ENCODE data around the gene MAU2. TPM values are rescaled to one million over a fixed set of nuclear protein-coding genes. Genes with fewer than 3 reads are reported as not detected.

The MAU2 gene
- total RNA-seq, 1 donor from 2014 or later: 70.8 TPM

DNA sequence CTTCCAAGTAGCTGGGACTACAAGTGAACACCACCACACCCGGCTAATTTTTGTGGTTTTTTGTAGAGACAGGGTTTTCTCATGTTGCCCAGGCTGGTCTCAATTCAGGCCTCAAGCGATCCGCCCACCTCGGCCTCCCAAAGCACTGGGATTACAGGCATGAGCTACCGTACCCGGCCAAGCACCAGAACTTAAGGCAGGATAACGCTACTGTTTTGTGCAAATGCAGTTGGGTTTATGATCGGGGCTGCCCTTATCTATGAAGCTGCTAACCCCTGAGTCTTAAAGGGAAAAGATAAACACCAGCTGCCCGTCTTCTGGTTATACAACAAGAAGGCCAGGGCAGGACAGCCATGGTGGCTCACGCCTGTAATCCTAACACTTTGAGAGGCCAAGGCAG lies 34.9 kb upstream of the MAU2 start:
- H3K27me3 Mint-ChIP-seq (ENCODE audit: low read depth): no peaks in the 10 kb centered on the region
- no peak for DNase-seq (ENCODE audit: low read depth, low spot score)
- no peak overlapping the region for H3K4me3 Mint-ChIP-seq
- H3K27ac Mint-ChIP-seq (ENCODE audit: unreplicated experiment): no peak overlapping the region
- H3K9me3 Mint-ChIP-seq: no peaks in the 10 kb centered on the region
- TF ChIP-seq, protein P1, sequence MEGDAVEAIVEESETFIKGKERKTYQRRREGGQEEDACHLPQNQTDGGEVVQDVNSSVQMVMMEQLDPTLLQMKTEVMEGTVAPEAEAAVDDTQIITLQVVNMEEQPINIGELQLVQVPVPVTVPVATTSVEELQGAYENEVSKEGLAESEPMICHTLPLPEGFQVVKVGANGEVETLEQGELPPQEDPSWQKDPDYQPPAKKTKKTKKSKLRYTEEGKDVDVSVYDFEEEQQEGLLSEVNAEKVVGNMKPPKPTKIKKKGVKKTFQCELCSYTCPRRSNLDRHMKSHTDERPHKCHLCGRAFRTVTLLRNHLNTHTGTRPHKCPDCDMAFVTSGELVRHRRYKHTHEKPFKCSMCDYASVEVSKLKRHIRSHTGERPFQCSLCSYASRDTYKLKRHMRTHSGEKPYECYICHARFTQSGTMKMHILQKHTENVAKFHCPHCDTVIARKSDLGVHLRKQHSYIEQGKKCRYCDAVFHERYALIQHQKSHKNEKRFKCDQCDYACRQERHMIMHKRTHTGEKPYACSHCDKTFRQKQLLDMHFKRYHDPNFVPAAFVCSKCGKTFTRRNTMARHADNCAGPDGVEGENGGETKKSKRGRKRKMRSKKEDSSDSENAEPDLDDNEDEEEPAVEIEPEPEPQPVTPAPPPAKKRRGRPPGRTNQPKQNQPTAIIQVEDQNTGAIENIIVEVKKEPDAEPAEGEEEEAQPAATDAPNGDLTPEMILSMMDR (conservative IDR thresholded peaks at IDR 0.05): no peak
- H3K4me1 Mint-ChIP-seq: no peaks in the 10 kb centered on the region
- peaks cover 17% of the 10 kb centered on the region for H3K36me3 Mint-ChIP-seq (ENCODE audit: low read depth)

DNA sequence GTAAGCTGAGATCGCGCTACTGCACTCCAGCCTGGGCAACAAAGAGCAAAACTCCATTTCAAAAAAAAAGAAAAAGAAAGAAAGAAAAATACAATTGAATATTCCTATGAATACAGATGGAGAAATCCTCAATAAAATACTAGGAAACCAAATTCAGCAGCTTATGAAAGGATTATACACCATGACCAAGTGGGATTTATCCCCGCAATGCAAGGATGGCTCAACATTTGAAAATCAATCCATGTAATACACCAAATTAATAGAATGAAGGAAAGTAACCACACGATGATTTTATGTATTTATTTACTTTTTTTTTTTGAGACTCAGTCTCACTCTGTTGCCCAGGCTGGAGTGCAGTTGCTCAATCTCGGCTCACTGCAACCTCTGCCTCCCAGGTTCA lies 28.0 kb upstream of the MAU2 start:
- Mint-ChIP-seq H3K4me3 (no peak overlapping the region), H3K27ac (ENCODE audit: unreplicated experiment) (no peak overlapping the region), H3K27me3 (ENCODE audit: low read depth) (no peaks in the 10 kb centered on the region), H3K9me3 (no peaks in the 10 kb centered on the region), H3K36me3 (ENCODE audit: low read depth) (peaks cover 40% of the 10 kb centered on the region), H3K4me1 (no peaks in the 10 kb centered on the region)
- TF ChIP-seq, protein P1 (conservative IDR thresholded peaks at IDR 0.05): no peak
- DNase-seq (ENCODE audit: low read depth, low spot score): no peak

DNA sequence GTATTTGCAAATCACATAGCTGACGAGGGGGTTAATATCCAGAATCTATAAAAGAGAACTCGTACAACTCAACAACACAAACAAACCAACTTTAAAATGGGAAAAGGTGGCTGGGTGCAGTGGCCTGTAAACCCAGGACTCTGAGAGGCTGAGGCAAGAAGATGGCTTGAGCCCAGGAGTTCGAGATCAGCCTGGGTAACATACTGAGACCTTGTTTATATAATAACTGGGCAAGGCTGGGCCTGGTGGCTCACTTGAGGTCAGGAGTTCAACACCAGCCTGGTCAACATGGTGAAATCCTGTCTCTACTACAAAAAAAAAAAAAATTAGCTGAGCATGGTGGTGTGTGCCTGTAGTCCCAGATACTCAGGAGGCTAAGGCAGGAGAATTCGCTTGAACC lies 25.7 kb upstream of the MAU2 start:
- DNase-seq (ENCODE audit: low read depth, low spot score): no peak
- peaks cover 37% of the 10 kb centered on the region for H3K36me3 Mint-ChIP-seq (ENCODE audit: low read depth)
- TF ChIP-seq, protein P1 (conservative IDR thresholded peaks at IDR 0.05): no peak
- no peak overlapping the region for H3K27ac Mint-ChIP-seq (ENCODE audit: unreplicated experiment)
- no peaks in the 10 kb centered on the region for H3K9me3 Mint-ChIP-seq
- no peaks in the 10 kb centered on the region for H3K4me1 Mint-ChIP-seq
- no peak overlapping the region for H3K4me3 Mint-ChIP-seq
- H3K27me3 Mint-ChIP-seq (ENCODE audit: low read depth): no peaks in the 10 kb centered on the region

DNA sequence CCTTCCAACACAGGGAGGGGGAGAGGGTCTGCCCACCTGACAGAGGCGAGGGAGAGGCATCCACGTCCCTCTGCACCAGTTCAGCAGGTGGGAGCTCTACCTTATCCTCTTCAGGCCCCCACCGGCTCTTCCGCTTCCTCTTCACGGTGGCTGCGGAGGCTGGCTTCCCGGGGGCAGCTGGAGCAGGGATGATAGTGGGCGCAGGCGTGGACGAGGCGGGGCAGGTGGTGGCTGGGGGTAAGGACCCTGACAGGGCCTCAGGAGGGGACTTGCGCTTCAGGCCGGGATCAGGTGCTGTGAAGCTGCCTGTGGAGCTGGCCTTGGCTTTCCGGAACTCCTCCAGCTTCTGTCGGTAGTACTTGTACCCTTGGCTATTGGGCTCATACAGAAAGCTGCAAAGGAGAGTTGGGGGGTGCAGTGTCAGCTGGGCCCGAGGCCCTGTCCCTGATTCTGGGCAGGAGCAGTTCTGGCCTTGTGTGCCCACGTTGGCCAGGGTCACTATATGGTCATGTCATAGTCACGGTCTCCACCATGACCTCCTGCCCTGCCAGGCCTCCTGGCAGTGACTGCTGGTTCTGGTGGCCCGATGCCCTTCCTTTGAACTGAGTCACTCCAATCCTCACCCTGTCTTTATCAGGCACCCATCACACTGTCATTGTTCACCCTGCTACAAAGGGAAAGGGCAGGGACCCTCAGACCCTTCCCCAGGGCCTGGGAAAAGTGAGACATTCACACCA lies 23.5 kb upstream of the MAU2 start:
- DNase-seq (ENCODE audit: low read depth, low spot score): no peak
- TF ChIP-seq, protein P1 (conservative IDR thresholded peaks at IDR 0.05): no peak
- no peaks in the 10 kb centered on the region for H3K9me3 Mint-ChIP-seq
- no peaks in the 10 kb centered on the region for H3K4me1 Mint-ChIP-seq
- H3K27me3 Mint-ChIP-seq (ENCODE audit: low read depth): no peaks in the 10 kb centered on the region
- no peak overlapping the region for H3K4me3 Mint-ChIP-seq
- H3K27ac Mint-ChIP-seq (ENCODE audit: unreplicated experiment): no peak overlapping the region
- H3K36me3 Mint-ChIP-seq (ENCODE audit: low read depth): peaks cover 25% of the 10 kb centered on the region

DNA sequence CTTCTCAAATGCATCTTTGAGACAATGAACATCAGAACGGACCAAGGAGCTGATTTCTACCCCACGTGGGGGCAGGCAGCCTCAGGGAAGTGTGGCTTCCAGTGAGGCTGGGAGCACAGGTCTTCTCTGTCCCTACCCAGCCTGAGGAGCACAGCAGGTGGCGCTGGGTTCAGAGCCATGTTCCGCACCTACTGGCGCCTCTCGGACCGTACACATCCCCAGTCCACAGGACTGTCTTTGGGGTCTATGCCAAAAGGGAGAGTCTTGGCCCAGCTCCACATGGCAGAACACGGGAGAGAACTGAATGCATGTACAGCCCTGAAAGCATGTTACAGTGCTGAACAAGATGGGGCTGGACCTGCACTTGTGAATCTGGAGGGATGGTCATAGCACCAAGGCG lies 22.9 kb upstream of the MAU2 start:
- H3K36me3 Mint-ChIP-seq (ENCODE audit: low read depth): peaks cover 19% of the 10 kb centered on the region
- no peaks in the 10 kb centered on the region for H3K9me3 Mint-ChIP-seq
- TF ChIP-seq, protein P1 (conservative IDR thresholded peaks at IDR 0.05): no peak
- H3K4me3 Mint-ChIP-seq: no peak overlapping the region
- H3K27me3 Mint-ChIP-seq (ENCODE audit: low read depth): no peaks in the 10 kb centered on the region
- H3K27ac Mint-ChIP-seq (ENCODE audit: unreplicated experiment): peak overlapping the region; percentile 75
- DNase-seq (ENCODE audit: low read depth, low spot score): no peak
- no peaks in the 10 kb centered on the region for H3K4me1 Mint-ChIP-seq
